SK-N-MC (cell line): ENCODE measurements around the gene CELF2.

Source experiments
- EZH2 ChIP-seq: fragments of 200-600 bp; sonication (generic); IDR thresholded peaks from one replicate; pipeline ENCODE4 v1.6.1; 2017; ENCODE audit warnings: antibody characterized with exemption
- FOXP2 ChIP-seq: optimal IDR thresholded peaks from 2 replicates; pipeline ENCODE3; 2011; ENCODE audit warnings: mild to moderate bottlenecking, moderate library complexity; ENCODE audit not compliant: insufficient read depth; ENCODE audit errors: extremely low read length, control extremely low read depth
- POLR2AphosphoS5 ChIP-seq: IDR thresholded peaks from 2 replicates; pipeline ENCODE4 v1.6.1; 2012; ENCODE audit warnings: mild to moderate bottlenecking, low read depth, low read length, borderline replicate concordance

DNA sequence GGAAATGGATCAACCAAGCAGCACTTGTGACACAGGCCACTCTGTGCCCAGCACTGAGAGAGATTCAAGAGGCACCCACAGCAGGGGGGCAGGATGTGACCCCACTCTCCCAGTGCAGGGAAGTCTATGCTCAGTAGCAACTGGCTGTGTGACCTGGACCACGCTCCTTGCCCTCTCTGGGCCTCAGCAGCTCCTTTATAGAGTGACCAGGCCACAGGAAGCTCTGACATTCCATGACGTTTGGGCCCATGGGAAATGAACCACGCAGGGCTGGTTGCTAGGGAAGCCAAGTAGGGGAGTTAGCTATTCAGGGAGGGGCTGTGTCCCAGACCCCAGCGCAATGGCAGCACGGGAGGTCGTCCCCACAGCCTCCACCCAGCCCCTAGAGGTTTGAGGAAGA is 361.2 kb downstream of the CELF2 start:
- TF ChIP-seq EZH2: no peak
- no peak for TF ChIP-seq POLR2AphosphoS5
- TF ChIP-seq FOXP2: no peak
